ENCODE data around the gene PPP1R2. TPM values are rescaled to one million over a fixed set of nuclear protein-coding genes. Genes with fewer than 3 reads are reported as not detected.
A peak's percentile ranks its signal among the peaks of the same experiment; 100 is the strongest.

The PPP1R2 gene
- total RNA-seq, 2 donors from 2014 or later: 43.4 to 49.4 TPM

DNA sequence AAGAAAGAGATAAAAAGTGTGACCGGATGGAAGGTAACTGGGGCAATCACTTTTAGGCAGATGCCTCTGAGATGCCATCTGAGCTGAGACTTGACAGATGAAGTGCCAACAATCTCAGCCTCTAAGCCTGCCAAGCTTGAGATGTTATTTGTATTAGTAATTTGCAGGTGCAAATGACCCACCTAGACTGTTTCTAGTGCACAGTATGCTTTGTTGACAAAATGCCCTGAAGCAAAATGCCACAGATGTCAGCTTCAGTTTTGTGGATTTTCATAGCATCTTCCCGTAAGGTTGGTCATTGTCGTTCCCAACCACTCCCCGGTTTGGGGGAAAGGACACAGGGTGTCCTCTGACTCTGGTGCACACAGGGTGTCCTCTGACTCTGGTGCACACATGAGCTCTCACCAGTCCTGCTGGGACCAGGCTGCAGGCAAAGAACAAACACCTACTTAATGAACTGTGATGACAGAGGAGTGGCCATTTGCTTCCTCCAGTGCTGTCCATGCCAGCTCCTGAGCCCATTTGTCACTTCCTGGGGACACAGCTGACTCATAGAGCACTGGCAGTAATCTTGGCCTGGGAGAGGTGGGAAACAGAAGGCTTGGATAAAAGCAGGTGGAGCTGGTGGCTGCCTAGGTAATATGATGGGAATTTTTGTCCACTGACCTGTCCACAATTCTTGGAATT is 16.7 kb upstream of the PPP1R2 start:
- Histone ChIP-seq H3K36me3 (no peaks in the 10 kb centered on the region), H3K27me3 (no peaks in the 10 kb centered on the region), H3K27ac (no peak overlapping the region), H3K4me3 (no peak overlapping the region), H3K9me3 (no peaks in the 10 kb centered on the region), H3K4me1 (no peaks in the 10 kb centered on the region)
- DNase-seq (ENCODE audit: low spot score): no peak
- TF ChIP-seq, protein P1, sequence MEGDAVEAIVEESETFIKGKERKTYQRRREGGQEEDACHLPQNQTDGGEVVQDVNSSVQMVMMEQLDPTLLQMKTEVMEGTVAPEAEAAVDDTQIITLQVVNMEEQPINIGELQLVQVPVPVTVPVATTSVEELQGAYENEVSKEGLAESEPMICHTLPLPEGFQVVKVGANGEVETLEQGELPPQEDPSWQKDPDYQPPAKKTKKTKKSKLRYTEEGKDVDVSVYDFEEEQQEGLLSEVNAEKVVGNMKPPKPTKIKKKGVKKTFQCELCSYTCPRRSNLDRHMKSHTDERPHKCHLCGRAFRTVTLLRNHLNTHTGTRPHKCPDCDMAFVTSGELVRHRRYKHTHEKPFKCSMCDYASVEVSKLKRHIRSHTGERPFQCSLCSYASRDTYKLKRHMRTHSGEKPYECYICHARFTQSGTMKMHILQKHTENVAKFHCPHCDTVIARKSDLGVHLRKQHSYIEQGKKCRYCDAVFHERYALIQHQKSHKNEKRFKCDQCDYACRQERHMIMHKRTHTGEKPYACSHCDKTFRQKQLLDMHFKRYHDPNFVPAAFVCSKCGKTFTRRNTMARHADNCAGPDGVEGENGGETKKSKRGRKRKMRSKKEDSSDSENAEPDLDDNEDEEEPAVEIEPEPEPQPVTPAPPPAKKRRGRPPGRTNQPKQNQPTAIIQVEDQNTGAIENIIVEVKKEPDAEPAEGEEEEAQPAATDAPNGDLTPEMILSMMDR (IDR thresholded peaks at IDR 0.05): no peak

- no peak for DNase-seq (ENCODE audit: low spot score)
- TF ChIP-seq, protein P1 (IDR thresholded peaks at IDR 0.05): peak in 1 of 2 donors; percentile 54
- Histone ChIP-seq H3K27me3 (no peaks in the 10 kb centered on the region), H3K36me3 (no peaks in the 10 kb centered on the region), H3K4me3 (no peak overlapping the region), H3K27ac (no peak overlapping the region), H3K9me3 (no peaks in the 10 kb centered on the region), H3K4me1 (no peaks in the 10 kb centered on the region)
Measured at GRCh38 chr3:195558602-195559001, 15.5 kb upstream of the PPP1R2 start.

GRCh38 chr3:195557322-195557721 is 14.2 kb upstream of the PPP1R2 start:
- DNase-seq (ENCODE audit: low spot score): no peak
- Histone ChIP-seq H3K9me3 (no peaks in the 10 kb centered on the region), H3K27me3 (no peaks in the 10 kb centered on the region), H3K4me3 (no peak overlapping the region), H3K27ac (no peak overlapping the region), H3K36me3 (no peaks in the 10 kb centered on the region), H3K4me1 (no peaks in the 10 kb centered on the region)
- TF ChIP-seq, protein P1 (IDR thresholded peaks at IDR 0.05): no peak

GRCh38 chr3:195556390-195556789 is 13.3 kb upstream of the PPP1R2 start:
- DNase-seq (ENCODE audit: low spot score): no peak
- TF ChIP-seq, protein P1 (IDR thresholded peaks at IDR 0.05): peak in 1 of 2 donors; percentile 38

DNA sequence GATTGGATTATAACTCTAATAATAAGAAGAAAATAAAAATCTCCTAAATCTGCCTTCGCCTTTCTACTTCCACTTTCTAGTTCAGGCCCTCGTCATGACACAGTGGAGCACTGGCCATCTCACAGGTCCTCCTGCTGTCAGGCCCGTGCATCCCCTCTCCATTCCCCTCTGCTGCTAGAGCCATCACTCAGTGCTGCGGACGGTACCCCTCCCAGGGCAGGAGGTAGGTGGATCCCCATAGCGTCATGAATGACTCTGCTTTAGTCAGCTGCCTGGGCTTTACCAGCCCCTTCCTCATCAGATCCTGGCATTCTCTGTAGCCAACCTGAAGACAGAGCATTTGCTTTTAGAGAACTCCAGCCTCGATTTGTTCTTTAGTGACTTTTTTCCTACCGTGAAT is 12.0 kb upstream of the PPP1R2 start:
- Histone ChIP-seq H3K27me3 (no peaks in the 10 kb centered on the region), H3K4me1 (peaks cover 0 to 5% of the 10 kb centered on the region in 2 donors), H3K36me3 (no peaks in the 10 kb centered on the region), H3K9me3 (no peaks in the 10 kb centered on the region), H3K27ac (no peak overlapping the region), H3K4me3 (no peak overlapping the region)
- no peak for DNase-seq (ENCODE audit: low spot score)
- TF ChIP-seq, protein P1 (IDR thresholded peaks at IDR 0.05): no peak

More at GRCh38 chr3:195556390-195556789, 13.3 kb upstream of the PPP1R2 start:
- no peaks in the 10 kb centered on the region for H3K9me3 ChIP-seq
- no peak overlapping the region for H3K4me3 ChIP-seq
- H3K36me3 ChIP-seq: no peaks in the 10 kb centered on the region
- no peaks in the 10 kb centered on the region for H3K27me3 ChIP-seq
- no peaks in the 10 kb centered on the region for H3K4me1 ChIP-seq
- no peak overlapping the region for H3K27ac ChIP-seq

DNA sequence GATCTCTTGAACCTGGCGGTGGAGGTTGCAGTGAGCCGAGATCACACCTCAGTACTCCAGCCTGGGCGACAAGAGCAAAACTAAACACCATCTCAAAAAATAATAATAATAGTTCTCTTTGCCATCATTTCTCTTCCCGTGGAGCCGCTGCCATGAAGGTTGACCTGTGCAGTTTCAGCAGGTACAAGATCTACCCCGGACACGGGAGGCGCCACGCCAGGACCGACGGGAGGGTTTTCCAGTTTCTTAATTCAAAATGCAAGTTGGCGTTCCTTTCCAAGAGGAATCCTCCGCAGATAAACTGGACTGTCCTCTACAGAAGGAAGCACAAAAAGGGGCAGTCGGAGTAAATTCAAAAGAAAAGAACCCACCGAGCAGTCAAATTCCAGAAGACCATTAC is 11.3 kb upstream of the PPP1R2 start:
- Histone ChIP-seq H3K9me3 (no peaks in the 10 kb centered on the region), H3K36me3 (no peaks in the 10 kb centered on the region), H3K27ac (no peak overlapping the region), H3K27me3 (no peaks in the 10 kb centered on the region), H3K4me1 (peaks cover 0 to 5% of the 10 kb centered on the region in 2 donors), H3K4me3 (no peak overlapping the region)
- DNase-seq (ENCODE audit: low spot score): no peak
- TF ChIP-seq, protein P1 (IDR thresholded peaks at IDR 0.05): no peak
